B cell (primary cell): ENCODE measurements around the gene ELP2.

ENCODE experiments used
- CTCF ChIP-seq: fragments of 200-600 bp; IDR thresholded peaks from one replicate; pipeline ENCODE4 v1.8.0; 2022; ENCODE audit warnings: antibody characterized with exemption, mild to moderate bottlenecking
- EZH2 ChIP-seq: IDR thresholded peaks from 2 replicates; pipeline ENCODE4 v1.6.1; 2012; ENCODE audit warnings: borderline replicate concordance, low read depth, mild to moderate bottlenecking, moderate library complexity, low read length; ENCODE audit not compliant: insufficient read depth, poor library complexity, severe bottlenecking

GRCh38 chr18:36153203-36153602 is 23.5 kb downstream of the ELP2 start:
- no peak for TF ChIP-seq CTCF
- no peak for TF ChIP-seq EZH2
